ENCODE results near the gene KAT8.

KAT8 gene

DNA sequence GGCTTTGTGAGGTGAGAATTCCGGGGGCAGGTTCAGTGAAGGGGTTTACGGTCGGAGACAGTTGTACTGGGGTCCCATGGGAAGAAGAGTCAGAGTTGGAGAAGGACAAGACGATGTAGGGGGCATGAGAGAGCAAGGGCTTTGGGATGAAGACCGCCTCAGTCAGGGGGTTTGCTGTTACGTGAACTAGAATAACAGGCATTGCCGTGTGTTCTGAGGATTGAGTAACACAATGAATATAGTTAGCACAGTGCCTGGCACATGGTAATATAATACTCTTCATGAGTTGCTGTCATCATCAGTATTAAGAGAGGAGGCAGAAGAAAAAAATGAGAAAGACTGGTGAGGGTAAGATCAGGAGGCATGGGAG is 42.7 kb upstream of the KAT8 start:
- TF ChIP-seq, protein P1, sequence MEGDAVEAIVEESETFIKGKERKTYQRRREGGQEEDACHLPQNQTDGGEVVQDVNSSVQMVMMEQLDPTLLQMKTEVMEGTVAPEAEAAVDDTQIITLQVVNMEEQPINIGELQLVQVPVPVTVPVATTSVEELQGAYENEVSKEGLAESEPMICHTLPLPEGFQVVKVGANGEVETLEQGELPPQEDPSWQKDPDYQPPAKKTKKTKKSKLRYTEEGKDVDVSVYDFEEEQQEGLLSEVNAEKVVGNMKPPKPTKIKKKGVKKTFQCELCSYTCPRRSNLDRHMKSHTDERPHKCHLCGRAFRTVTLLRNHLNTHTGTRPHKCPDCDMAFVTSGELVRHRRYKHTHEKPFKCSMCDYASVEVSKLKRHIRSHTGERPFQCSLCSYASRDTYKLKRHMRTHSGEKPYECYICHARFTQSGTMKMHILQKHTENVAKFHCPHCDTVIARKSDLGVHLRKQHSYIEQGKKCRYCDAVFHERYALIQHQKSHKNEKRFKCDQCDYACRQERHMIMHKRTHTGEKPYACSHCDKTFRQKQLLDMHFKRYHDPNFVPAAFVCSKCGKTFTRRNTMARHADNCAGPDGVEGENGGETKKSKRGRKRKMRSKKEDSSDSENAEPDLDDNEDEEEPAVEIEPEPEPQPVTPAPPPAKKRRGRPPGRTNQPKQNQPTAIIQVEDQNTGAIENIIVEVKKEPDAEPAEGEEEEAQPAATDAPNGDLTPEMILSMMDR (IDR thresholded peaks at IDR 0.05; ENCODE audit: low read depth, low read length): no peak
- Histone ChIP-seq H3K4me3 (ENCODE audit: low read depth, low read length) (peak overlapping the region; percentile 100), H3K9me3 (no peaks in the 10 kb centered on the region), H3K4me1 (no peaks in the 10 kb centered on the region), H3K27me3 (no peaks in the 10 kb centered on the region), H3K36me3 (peaks cover 36% of the 10 kb centered on the region)
- DNase-seq: no peak

DNA sequence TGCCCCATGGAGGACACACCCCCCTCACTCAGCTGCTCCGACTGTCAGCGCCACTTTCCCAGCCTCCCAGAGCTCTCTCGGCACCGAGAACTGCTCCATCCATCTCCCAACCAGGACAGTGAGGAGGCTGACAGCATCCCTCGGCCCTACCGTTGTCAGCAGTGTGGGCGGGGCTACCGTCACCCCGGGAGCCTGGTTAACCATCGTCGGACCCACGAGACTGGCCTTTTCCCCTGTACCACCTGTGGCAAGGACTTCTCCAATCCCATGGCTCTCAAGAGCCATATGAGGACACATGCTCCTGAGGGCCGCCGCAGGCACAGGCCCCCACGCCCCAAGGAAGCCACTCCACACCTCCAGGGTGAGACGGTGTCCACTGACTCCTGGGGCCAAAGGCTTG is 41.1 kb upstream of the KAT8 start:
- Histone ChIP-seq H3K36me3 (peaks cover 51% of the 10 kb centered on the region), H3K27me3 (no peaks in the 10 kb centered on the region), H3K4me3 (ENCODE audit: low read depth, low read length) (no peak overlapping the region), H3K4me1 (no peaks in the 10 kb centered on the region), H3K9me3 (no peaks in the 10 kb centered on the region)
- DNase-seq: no peak
- TF ChIP-seq, protein P1 (IDR thresholded peaks at IDR 0.05; ENCODE audit: low read depth, low read length): no peak

DNA sequence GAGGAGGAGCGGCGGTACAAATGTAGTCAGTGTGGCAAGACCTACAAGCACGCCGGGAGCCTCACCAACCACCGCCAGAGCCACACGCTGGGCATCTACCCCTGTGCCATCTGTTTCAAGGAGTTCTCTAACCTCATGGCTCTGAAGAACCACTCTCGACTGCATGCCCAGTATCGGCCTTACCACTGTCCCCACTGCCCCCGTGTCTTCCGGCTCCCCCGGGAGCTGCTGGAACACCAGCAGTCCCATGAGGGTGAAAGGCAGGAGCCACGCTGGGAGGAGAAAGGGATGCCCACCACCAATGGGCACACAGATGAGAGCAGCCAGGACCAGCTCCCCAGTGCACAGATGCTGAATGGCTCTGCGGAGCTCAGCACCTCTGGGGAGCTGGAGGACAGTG is 40.4 kb upstream of the KAT8 start:
- no peak for DNase-seq
- H3K36me3 ChIP-seq: peaks cover 53% of the 10 kb centered on the region
- H3K9me3 ChIP-seq: no peaks in the 10 kb centered on the region
- H3K27me3 ChIP-seq: no peaks in the 10 kb centered on the region
- no peak overlapping the region for H3K4me3 ChIP-seq (ENCODE audit: low read depth, low read length)
- H3K4me1 ChIP-seq: no peaks in the 10 kb centered on the region
- TF ChIP-seq, protein P1 (IDR thresholded peaks at IDR 0.05; ENCODE audit: low read depth, low read length): no peak

DNA sequence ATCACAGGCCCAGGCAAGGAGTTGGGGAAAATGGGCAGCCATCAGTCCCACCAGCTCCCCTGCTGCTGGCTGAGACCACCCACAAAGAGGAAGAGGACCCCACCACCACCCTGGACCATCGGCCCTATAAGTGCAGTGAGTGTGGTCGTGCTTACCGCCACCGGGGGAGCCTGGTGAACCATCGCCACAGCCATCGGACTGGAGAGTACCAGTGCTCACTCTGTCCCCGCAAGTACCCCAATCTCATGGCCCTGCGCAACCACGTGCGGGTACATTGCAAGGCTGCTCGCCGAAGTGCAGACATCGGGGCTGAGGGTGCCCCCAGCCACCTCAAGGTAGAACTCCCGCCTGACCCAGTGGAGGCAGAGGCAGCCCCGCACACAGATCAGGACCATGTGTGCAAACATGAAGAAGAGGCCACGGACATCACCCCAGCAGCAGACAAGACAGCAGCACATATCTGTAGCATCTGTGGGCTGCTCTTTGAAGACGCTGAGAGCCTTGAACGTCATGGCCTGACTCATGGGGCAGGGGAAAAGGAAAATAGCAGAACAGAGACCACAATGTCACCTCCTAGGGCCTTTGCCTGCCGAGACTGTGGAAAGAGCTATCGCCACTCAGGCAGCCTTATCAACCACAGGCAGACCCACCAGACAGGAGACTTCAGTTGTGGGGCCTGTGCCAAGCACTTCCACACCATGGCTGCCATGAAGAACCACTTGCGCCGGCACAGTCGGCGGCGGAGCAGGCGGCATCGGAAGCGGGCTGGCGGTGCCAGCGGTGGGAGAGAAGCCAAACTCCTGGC is 39.7 kb upstream of the KAT8 start:
- no peaks in the 10 kb centered on the region for H3K27me3 ChIP-seq
- H3K4me3 ChIP-seq (ENCODE audit: low read depth, low read length): no peak overlapping the region
- H3K4me1 ChIP-seq: no peaks in the 10 kb centered on the region; the same call in 1 of the 2 replicates
- H3K9me3 ChIP-seq: no peaks in the 10 kb centered on the region
- H3K36me3 ChIP-seq: peaks cover 53% of the 10 kb centered on the region
- TF ChIP-seq, protein P1 (IDR thresholded peaks at IDR 0.05; ENCODE audit: low read depth, low read length): 0 out of 2 replicates have a peak, but pooled peaks have one; percentile 6
- DNase-seq: no peak

DNA sequence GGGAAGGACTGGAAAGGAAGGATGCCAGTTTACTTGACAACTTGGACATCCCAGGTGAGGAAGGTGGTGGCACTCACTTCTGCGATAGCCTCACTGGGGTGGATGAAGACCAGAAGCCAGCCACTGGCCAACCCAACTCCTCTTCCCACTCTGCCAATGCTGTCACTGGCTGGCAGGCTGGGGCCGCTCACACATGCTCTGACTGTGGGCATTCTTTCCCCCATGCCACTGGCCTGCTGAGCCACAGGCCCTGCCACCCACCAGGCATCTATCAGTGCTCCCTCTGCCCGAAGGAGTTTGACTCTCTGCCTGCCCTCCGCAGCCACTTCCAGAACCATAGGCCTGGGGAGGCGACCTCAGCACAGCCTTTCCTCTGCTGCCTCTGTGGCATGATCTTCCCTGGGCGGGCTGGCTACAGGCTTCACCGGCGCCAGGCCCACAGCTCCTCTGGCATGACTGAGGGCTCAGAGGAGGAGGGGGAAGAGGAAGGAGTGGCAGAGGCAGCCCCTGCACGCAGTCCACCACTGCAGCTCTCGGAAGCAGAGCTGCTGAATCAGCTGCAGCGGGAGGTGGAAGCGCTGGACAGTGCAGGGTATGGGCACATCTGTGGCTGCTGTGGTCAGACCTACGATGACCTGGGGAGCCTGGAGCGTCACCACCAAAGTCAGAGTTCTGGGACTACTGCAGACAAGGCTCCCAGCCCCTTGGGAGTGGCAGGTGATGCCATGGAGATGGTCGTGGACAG is 38.7 kb upstream of the KAT8 start:
- peaks cover 60% of the 10 kb centered on the region for H3K36me3 ChIP-seq
- H3K4me3 ChIP-seq (ENCODE audit: low read depth, low read length): no peak overlapping the region
- H3K9me3 ChIP-seq: no peaks in the 10 kb centered on the region
- DNase-seq: no peak
- no peaks in the 10 kb centered on the region; the same call in 1 of the 2 replicates for H3K4me1 ChIP-seq
- H3K27me3 ChIP-seq: no peaks in the 10 kb centered on the region
- TF ChIP-seq, protein P1 (IDR thresholded peaks at IDR 0.05; ENCODE audit: low read depth, low read length): no peak
